NCI-H2227 (cell line): ENCODE data around the gene REEP1.

Experiments
- DNase-seq: peaks from one replicate; lab custom pipeline; 2025; ENCODE audit not compliant: unreplicated experiment; lab: John Stamatoyannopoulos, UW

The REEP1 gene

GRCh38 chr2:86337244-86337835 is at the start of gene REEP1:
Gene REEP1, minus strand, starts transcription at chr2:86337626. Its CDS starts 116 bp downstream, at chr2:86337510.
- DNase-seq, result peak; percentile 62

- DNase-seq, result no peak
Measured at GRCh38 chr2:86383844-86384243, 46.4 kb upstream of the REEP1 start.

GRCh38 chr2:86382698-86383097 is 45.3 kb upstream of the REEP1 start:
- DNase-seq, result no peak

GRCh38 chr2:86382108-86382507 is 44.7 kb upstream of the REEP1 start:
- no peak for DNase-seq

- DNase-seq, result no peak
Measured at GRCh38 chr2:86378469-86378868, 41.0 kb upstream of the REEP1 start.

GRCh38 chr2:86375623-86376022 is 38.2 kb upstream of the REEP1 start:
- DNase-seq, result no peak

GRCh38 chr2:86372641-86373502 is 35.4 kb upstream of the REEP1 start:
- peak; percentile 13 for DNase-seq

GRCh38 chr2:86372133-86372532 is 34.7 kb upstream of the REEP1 start:
- DNase-seq, result no peak

GRCh38 chr2:86371527-86371926 is 34.1 kb upstream of the REEP1 start:
- no peak for DNase-seq

GRCh38 chr2:86370579-86370978 is 33.2 kb upstream of the REEP1 start:
- DNase-seq, result no peak

GRCh38 chr2:86368161-86368824 is 30.9 kb upstream of the REEP1 start:
- peak; percentile 59 for DNase-seq

- DNase-seq, result no peak
Measured at GRCh38 chr2:86367499-86367777, 30.0 kb upstream of the REEP1 start.

GRCh38 chr2:86366651-86367498 is 29.4 kb upstream of the REEP1 start:
- DNase-seq, result no peak

GRCh38 chr2:86364894-86365293 is 27.5 kb upstream of the REEP1 start:
- no peak for DNase-seq

- DNase-seq, result peak; percentile 20
Measured at GRCh38 chr2:86360776-86361175, 23.4 kb upstream of the REEP1 start.

GRCh38 chr2:86358957-86359356 is 21.5 kb upstream of the REEP1 start:
- no peak for DNase-seq

GRCh38 chr2:86357392-86357963 is 20.1 kb upstream of the REEP1 start:
- DNase-seq, result no peak

GRCh38 chr2:86352727-86353221 is 15.3 kb upstream of the REEP1 start:
- DNase-seq, result no peak

GRCh38 chr2:86352137-86352726 is 14.8 kb upstream of the REEP1 start:
- DNase-seq, result no peak

- DNase-seq, result no peak
Measured at GRCh38 chr2:86350751-86351150, 13.3 kb upstream of the REEP1 start.
